Liver (tissue), 9 donors: Measurements from ENCODE around the gene CAMK2B. TPM values are rescaled to one million over a fixed set of nuclear protein-coding genes. Genes with fewer than 3 reads are reported as not detected.

Source experiments
- DNase-seq: peaks from one replicate; pipeline ENCODE4 v3.0.0-alpha.2; 2017; ENCODE audit warnings: low spot score
- H3K27ac ChIP-seq, 2 donors: one replicate each; pipeline ENCODE4 v1.7.0; 2013; ENCODE audit warnings: inconsistent platforms in 2 of 2, low read length in 2 of 2, control low read depth in 1 of 2, low read depth in 1 of 2, mild to moderate bottlenecking in 1 of 2
- H3K27me3 ChIP-seq, 4 donors: one replicate each; pipeline versions ENCODE4 v1.6.1 to v1.7.0; 2013; ENCODE audit warnings: low read length in 3 of 4, inconsistent platforms in 1 of 4, mild to moderate bottlenecking in 1 of 4, moderate library complexity in 1 of 4; ENCODE audit not compliant: control insufficient read depth in 4 of 4, insufficient read depth in 4 of 4
- H3K36me3 ChIP-seq, 4 donors: one replicate each; pipeline versions ENCODE4 v1.6.1 to v1.7.0; 2013; ENCODE audit warnings: low read length in 3 of 4, mild to moderate bottlenecking in 3 of 4, low read depth in 1 of 4, moderate library complexity in 1 of 4; ENCODE audit not compliant: control insufficient read depth in 4 of 4, insufficient read depth in 3 of 4
- H3K4me1 ChIP-seq, 4 donors: one replicate each; pipeline versions ENCODE4 v1.6.1 to v1.7.0; 2013; ENCODE audit warnings: low read length in 3 of 4, mild to moderate bottlenecking in 3 of 4, moderate library complexity in 1 of 4; ENCODE audit not compliant: control insufficient read depth in 4 of 4, insufficient read depth in 4 of 4
- H3K4me3 ChIP-seq, 3 donors: one replicate each; pipeline versions ENCODE4 v1.6.1 to v1.7.0; 2013; ENCODE audit warnings: low read length in 3 of 3, control low read depth in 1 of 3, low read depth in 1 of 3, mild to moderate bottlenecking in 1 of 3
- H3K9ac ChIP-seq, 2 donors: one replicate each; pipeline ENCODE4 v1.7.0; 2013; ENCODE audit warnings: low read length in 2 of 2, mild to moderate bottlenecking in 2 of 2, moderate library complexity in 2 of 2, control low read depth in 1 of 2, low read depth in 1 of 2
- H3K9me3 ChIP-seq, 4 donors: one replicate each; pipeline versions ENCODE4 v1.6.1 to v1.7.0; 2013; ENCODE audit warnings: low read length in 3 of 4; ENCODE audit not compliant: control insufficient read depth in 4 of 4
- EGR1 ChIP-seq, 2 donors: IDR thresholded peaks; 2 replicates each; pipeline ENCODE4 v1.6.1; 2016 to 2018; ENCODE audit warnings: antibody characterized with exemption in 2 of 2, low read depth in 2 of 2
- FOXA1 ChIP-seq: IDR thresholded peaks from 2 replicates; pipeline ENCODE4 v1.6.1; 2016; ENCODE audit warnings: antibody characterized with exemption
- FOXA2 ChIP-seq: IDR thresholded peaks from 2 replicates; pipeline ENCODE4 v1.6.1; 2016; ENCODE audit warnings: antibody characterized with exemption
- GABPA ChIP-seq, 2 donors: IDR thresholded peaks in 1 of 2; conservative IDR thresholded peaks in 1 of 2; 2 replicates each; pipeline ENCODE4 v1.6.1; 2016; ENCODE audit warnings: antibody characterized with exemption in 2 of 2, mild to moderate bottlenecking in 1 of 2, moderate library complexity in 1 of 2
- HNF4A ChIP-seq, 2 donors: conservative IDR thresholded peaks; 2 replicates each; pipeline ENCODE4 v1.6.1; 2016; ENCODE audit warnings: antibody characterized with exemption in 2 of 2, mild to moderate bottlenecking in 2 of 2
- HNF4G ChIP-seq: IDR thresholded peaks from 2 replicates; pipeline ENCODE4 v1.6.1; 2016; ENCODE audit warnings: antibody characterized with exemption
- JUND ChIP-seq, 2 donors: IDR thresholded peaks; 2 replicates each; pipeline ENCODE4 v1.6.1; 2016; ENCODE audit warnings: antibody characterized with exemption in 2 of 2
- NR2F2 ChIP-seq: IDR thresholded peaks from 2 replicates; pipeline ENCODE4 v1.6.1; 2016; ENCODE audit warnings: antibody characterized with exemption
- RAD21 ChIP-seq, 2 donors: IDR thresholded peaks; 2 replicates each; pipeline ENCODE4 v1.6.1; 2016; ENCODE audit warnings: antibody characterized with exemption in 2 of 2, mild to moderate bottlenecking in 2 of 2
- RXRA ChIP-seq, 2 donors: IDR thresholded peaks; 2 replicates each; pipeline ENCODE4 v1.6.1; 2017 to 2018; ENCODE audit warnings: antibody characterized with exemption in 2 of 2, mild to moderate bottlenecking in 1 of 2
- SP1 ChIP-seq: IDR thresholded peaks from 2 replicates; pipeline ENCODE4 v1.6.1; 2018; ENCODE audit warnings: antibody characterized with exemption, mild to moderate bottlenecking
- TAF1 ChIP-seq: conservative IDR thresholded peaks from 2 replicates; pipeline ENCODE4 v1.6.1; 2016; ENCODE audit warnings: antibody characterized with exemption, mild to moderate bottlenecking
- YY1 ChIP-seq: IDR thresholded peaks from 2 replicates; pipeline ENCODE4 v1.6.1; 2016; ENCODE audit warnings: antibody characterized with exemption, mild to moderate bottlenecking
- WGBS: extraction: QIAGEN DNeasy Blood & Tissue Kit; methylation state at CpG from one replicate; pipeline ENCODE4 v1.1.7; 2013; 5-methylcytosine and 5-hydroxymethylcytosine counted together
- polyA plus RNA-seq, 2 donors: library from polyadenylated mRNA; stranded (reverse) in 1 of 2; unstranded in 1 of 2; fragments of 200-250 nt in 1 of 2; fragments of >200 nt in 1 of 2; fragmentation: Nextera tagmentation in 1 of 2; extraction: Ambion mirVana in 1 of 2; gene quantifications; one replicate each; pipeline versions ENCODE4 v1.2.1 to v1.2.3, GENCODE V29; 2013 to 2015
- total RNA-seq, 2 donors: library from RNA; depleted of rRNA; stranded (reverse); fragments of >200 nt; gene quantifications; one replicate each; pipeline ENCODE4 v1.2.3, GENCODE V29; 2014
- TF ChIP-seq, protein P1 (sequence below): IDR thresholded peaks from 2 replicates; pipeline ENCODE4 v1.6.1; 2016; ENCODE audit warnings: antibody characterized with exemption
- TF ChIP-seq, protein P2 (sequence below): IDR thresholded peaks from 2 replicates; pipeline ENCODE4 v1.6.1; 2016; ENCODE audit warnings: antibody characterized with exemption
- TF ChIP-seq, protein P3 (sequence below): fragments of 150-350 bp; IDR thresholded peaks from 2 replicates; pipeline ENCODE4 v1.5.1; 2017; ENCODE audit warnings: improper control_type of control experiment, low read depth, low read length; ENCODE audit not compliant: missing input control
- TF ChIP-seq, protein P4 (sequence below): IDR thresholded peaks from 2 replicates; pipeline ENCODE4 v1.6.1; 2016; ENCODE audit warnings: antibody characterized with exemption
- TF ChIP-seq, protein P5 (sequence below): IDR thresholded peaks from 2 replicates; pipeline ENCODE4 v1.6.1; 2016; ENCODE audit warnings: antibody characterized with exemption, mild to moderate bottlenecking
- donor health status: healthy.
- donor health status: healthy.
- donor health status: healthy.
- donor health status: healthy.
- donor health status: healthy.

The CAMK2B gene
- total and polyA plus RNA-seq, 4 donors, result 2.1 to 3.3 (median 2.2) TPM; not detected in 1

DNA sequence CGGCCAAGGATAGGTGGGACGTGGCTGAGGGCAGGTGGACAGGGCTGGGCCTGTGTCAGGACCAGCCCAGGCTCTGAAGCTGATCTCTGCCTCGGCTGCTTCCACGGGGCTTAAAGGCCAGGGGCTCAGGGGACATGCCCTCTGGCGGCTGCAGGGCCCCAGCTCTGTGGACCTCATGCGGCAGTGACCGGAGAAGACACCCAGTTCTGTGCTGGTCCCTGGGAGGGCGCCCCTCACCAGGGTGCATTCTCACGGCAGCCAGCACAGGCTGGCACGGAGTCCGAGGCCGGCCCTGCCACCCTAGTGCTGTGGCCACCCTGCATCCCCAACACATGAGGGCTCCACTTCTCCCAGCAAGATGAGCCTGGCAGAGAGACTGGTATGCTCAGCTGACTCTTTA lies 94.3 kb downstream of the CAMK2B start:
- no peaks in the 10 kb centered on the region for H3K36me3 ChIP-seq
- DNase-seq, result no peak
- no peaks in the 10 kb centered on the region for H3K27me3 ChIP-seq
- H3K9ac ChIP-seq, result no peak overlapping the region
- WGBS, result 94% methylated on average over 12 of the region's 12 CpGs
- H3K4me3 ChIP-seq, result no peak overlapping the region
- TF ChIP-seq RXRA (IDR thresholded peaks at IDR 0.05), result no peak
- no peak for TF ChIP-seq FOXA2
- TF ChIP-seq TAF1, result no peak
- TF ChIP-seq JUND (IDR thresholded peaks at IDR 0.05), result no peak
- TF ChIP-seq, protein P1, sequence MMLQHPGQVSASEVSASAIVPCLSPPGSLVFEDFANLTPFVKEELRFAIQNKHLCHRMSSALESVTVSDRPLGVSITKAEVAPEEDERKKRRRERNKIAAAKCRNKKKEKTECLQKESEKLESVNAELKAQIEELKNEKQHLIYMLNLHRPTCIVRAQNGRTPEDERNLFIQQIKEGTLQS, result no peak
- no peak for TF ChIP-seq HNF4G
- TF ChIP-seq, protein P2, sequence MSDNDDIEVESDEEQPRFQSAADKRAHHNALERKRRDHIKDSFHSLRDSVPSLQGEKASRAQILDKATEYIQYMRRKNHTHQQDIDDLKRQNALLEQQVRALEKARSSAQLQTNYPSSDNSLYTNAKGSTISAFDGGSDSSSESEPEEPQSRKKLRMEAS, result no peak
- no peaks in the 10 kb centered on the region for H3K9me3 ChIP-seq
- no peaks in the 10 kb centered on the region for H3K4me1 ChIP-seq
- no peak overlapping the region for H3K27ac ChIP-seq

DNA sequence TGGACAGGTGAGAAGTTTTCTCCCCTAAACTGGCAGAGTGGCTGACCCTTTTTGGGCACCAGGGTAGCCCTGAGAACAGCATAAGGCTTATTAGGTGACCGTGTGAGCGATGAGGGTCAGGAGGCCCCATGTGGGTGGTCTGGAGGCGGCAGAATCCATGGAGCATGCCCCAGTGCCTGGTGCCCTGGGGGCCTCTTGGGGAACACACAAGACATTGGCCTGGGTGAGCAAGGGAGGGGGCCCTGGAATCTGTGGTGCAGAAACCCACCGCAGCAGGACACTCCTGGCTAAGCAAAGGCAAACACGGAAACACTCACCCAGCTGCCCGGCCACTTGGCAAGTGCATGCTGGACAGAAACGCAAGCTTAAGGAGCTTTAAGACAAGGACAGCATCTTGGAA lies 95.1 kb downstream of the CAMK2B start:
- no peak for DNase-seq
- H3K9me3 ChIP-seq, result no peaks in the 10 kb centered on the region
- H3K27ac ChIP-seq, result no peak overlapping the region
- no peaks in the 10 kb centered on the region for H3K4me1 ChIP-seq
- no peaks in the 10 kb centered on the region for H3K36me3 ChIP-seq
- 96% methylated on average over 7 of the region's 7 CpGs for WGBS
- no peak overlapping the region for H3K9ac ChIP-seq
- H3K4me3 ChIP-seq, result no peak overlapping the region
- H3K27me3 ChIP-seq, result no peaks in the 10 kb centered on the region
- TF ChIP-seq, protein P3, sequence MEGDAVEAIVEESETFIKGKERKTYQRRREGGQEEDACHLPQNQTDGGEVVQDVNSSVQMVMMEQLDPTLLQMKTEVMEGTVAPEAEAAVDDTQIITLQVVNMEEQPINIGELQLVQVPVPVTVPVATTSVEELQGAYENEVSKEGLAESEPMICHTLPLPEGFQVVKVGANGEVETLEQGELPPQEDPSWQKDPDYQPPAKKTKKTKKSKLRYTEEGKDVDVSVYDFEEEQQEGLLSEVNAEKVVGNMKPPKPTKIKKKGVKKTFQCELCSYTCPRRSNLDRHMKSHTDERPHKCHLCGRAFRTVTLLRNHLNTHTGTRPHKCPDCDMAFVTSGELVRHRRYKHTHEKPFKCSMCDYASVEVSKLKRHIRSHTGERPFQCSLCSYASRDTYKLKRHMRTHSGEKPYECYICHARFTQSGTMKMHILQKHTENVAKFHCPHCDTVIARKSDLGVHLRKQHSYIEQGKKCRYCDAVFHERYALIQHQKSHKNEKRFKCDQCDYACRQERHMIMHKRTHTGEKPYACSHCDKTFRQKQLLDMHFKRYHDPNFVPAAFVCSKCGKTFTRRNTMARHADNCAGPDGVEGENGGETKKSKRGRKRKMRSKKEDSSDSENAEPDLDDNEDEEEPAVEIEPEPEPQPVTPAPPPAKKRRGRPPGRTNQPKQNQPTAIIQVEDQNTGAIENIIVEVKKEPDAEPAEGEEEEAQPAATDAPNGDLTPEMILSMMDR, result no peak
- TF ChIP-seq SP1, result no peak
- TF ChIP-seq NR2F2, result no peak
- TF ChIP-seq, protein P4, sequence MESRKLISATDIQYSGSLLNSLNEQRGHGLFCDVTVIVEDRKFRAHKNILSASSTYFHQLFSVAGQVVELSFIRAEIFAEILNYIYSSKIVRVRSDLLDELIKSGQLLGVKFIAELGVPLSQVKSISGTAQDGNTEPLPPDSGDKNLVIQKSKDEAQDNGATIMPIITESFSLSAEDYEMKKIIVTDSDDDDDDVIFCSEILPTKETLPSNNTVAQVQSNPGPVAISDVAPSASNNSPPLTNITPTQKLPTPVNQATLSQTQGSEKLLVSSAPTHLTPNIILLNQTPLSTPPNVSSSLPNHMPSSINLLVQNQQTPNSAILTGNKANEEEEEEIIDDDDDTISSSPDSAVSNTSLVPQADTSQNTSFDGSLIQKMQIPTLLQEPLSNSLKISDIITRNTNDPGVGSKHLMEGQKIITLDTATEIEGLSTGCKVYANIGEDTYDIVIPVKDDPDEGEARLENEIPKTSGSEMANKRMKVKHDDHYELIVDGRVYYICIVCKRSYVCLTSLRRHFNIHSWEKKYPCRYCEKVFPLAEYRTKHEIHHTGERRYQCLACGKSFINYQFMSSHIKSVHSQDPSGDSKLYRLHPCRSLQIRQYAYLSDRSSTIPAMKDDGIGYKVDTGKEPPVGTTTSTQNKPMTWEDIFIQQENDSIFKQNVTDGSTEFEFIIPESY, result no peak
- no peak for TF ChIP-seq GABPA (IDR thresholded peaks at IDR 0.05 in 1 of 2, conservative IDR thresholded peaks at IDR 0.05 in 1 of 2)
- TF ChIP-seq, protein P2, result no peak
- no peak for TF ChIP-seq JUND (IDR thresholded peaks at IDR 0.05)
- TF ChIP-seq HNF4A (conservative IDR thresholded peaks at IDR 0.05), result no peak
- no peak for TF ChIP-seq HNF4G
- TF ChIP-seq RXRA (IDR thresholded peaks at IDR 0.05), result no peak
- no peak for TF ChIP-seq EGR1 (IDR thresholded peaks at IDR 0.05; ENCODE audit: low read depth in 2 of 2)
- no peak for TF ChIP-seq YY1
- TF ChIP-seq RAD21 (IDR thresholded peaks at IDR 0.05), result no peak
- no peak for TF ChIP-seq FOXA1
- no peak for TF ChIP-seq TAF1
- TF ChIP-seq, protein P5, sequence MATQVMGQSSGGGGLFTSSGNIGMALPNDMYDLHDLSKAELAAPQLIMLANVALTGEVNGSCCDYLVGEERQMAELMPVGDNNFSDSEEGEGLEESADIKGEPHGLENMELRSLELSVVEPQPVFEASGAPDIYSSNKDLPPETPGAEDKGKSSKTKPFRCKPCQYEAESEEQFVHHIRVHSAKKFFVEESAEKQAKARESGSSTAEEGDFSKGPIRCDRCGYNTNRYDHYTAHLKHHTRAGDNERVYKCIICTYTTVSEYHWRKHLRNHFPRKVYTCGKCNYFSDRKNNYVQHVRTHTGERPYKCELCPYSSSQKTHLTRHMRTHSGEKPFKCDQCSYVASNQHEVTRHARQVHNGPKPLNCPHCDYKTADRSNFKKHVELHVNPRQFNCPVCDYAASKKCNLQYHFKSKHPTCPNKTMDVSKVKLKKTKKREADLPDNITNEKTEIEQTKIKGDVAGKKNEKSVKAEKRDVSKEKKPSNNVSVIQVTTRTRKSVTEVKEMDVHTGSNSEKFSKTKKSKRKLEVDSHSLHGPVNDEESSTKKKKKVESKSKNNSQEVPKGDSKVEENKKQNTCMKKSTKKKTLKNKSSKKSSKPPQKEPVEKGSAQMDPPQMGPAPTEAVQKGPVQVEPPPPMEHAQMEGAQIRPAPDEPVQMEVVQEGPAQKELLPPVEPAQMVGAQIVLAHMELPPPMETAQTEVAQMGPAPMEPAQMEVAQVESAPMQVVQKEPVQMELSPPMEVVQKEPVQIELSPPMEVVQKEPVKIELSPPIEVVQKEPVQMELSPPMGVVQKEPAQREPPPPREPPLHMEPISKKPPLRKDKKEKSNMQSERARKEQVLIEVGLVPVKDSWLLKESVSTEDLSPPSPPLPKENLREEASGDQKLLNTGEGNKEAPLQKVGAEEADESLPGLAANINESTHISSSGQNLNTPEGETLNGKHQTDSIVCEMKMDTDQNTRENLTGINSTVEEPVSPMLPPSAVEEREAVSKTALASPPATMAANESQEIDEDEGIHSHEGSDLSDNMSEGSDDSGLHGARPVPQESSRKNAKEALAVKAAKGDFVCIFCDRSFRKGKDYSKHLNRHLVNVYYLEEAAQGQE, result no peak
- TF ChIP-seq, protein P1, result no peak
- TF ChIP-seq FOXA2, result no peak
